Kasumi-1 (cell line): ENCODE results near the gene FBXL17.

Experiments
- DNase-seq, 2 experiments: peaks; one replicate each; lab custom pipeline; 2025; lab: John Stamatoyannopoulos, UW

The FBXL17 gene

GRCh38 chr5:107858788-107859187, 523.1 kb downstream of the FBXL17 start:
- no peak for DNase-seq

GRCh38 chr5:107858324-107858723, 523.6 kb downstream of the FBXL17 start:
- DNase-seq, result no peak

GRCh38 chr5:107857785-107858184, 524.1 kb downstream of the FBXL17 start:
- DNase-seq, result no peak

GRCh38 chr5:107855171-107855570, 526.7 kb downstream of the FBXL17 start:
- DNase-seq, result no peak

- DNase-seq, result no peak
Measured at GRCh38 chr5:107853696-107854095, 528.2 kb downstream of the FBXL17 start.

- no peak for DNase-seq
Measured at GRCh38 chr5:107853031-107853430, 528.9 kb downstream of the FBXL17 start.

- no peak for DNase-seq
Measured at GRCh38 chr5:107849118-107849517, 532.8 kb downstream of the FBXL17 start.

- no peak for DNase-seq
Measured at GRCh38 chr5:107840592-107840991, 541.3 kb downstream of the FBXL17 start.

- no peak for DNase-seq
Measured at GRCh38 chr5:107840161-107840560, 541.7 kb downstream of the FBXL17 start.

- no peak for DNase-seq
Measured at GRCh38 chr5:107835096-107835495, 546.8 kb downstream of the FBXL17 start.

- no peak for DNase-seq
Measured at GRCh38 chr5:107832746-107833145, 549.2 kb downstream of the FBXL17 start.

- DNase-seq, result no peak
Measured at GRCh38 chr5:107831612-107832395, 550.1 kb downstream of the FBXL17 start.

- DNase-seq, result no peak
Measured at GRCh38 chr5:107830750-107831149, 551.1 kb downstream of the FBXL17 start.

- DNase-seq, result no peak
Measured at GRCh38 chr5:107826311-107827000, 555.4 kb downstream of the FBXL17 start.

- no peak for DNase-seq
Measured at GRCh38 chr5:107824821-107825220, 557.1 kb downstream of the FBXL17 start.

- no peak for DNase-seq
Measured at GRCh38 chr5:107821288-107821687, 560.6 kb downstream of the FBXL17 start.

- DNase-seq, result no peak
Measured at GRCh38 chr5:107820429-107820828, 561.5 kb downstream of the FBXL17 start.

GRCh38 chr5:107817951-107818350, 563.9 kb downstream of the FBXL17 start:
- DNase-seq, result no peak

GRCh38 chr5:107817436-107817835, 564.5 kb downstream of the FBXL17 start:
- no peak for DNase-seq

GRCh38 chr5:107815109-107815508, 566.8 kb downstream of the FBXL17 start:
- no peak for DNase-seq

GRCh38 chr5:107814183-107814827, 567.6 kb downstream of the FBXL17 start:
- no peak for DNase-seq

- DNase-seq, result no peak
Measured at GRCh38 chr5:107813559-107813958, 568.3 kb downstream of the FBXL17 start.

GRCh38 chr5:107812570-107813141, 569.2 kb downstream of the FBXL17 start:
- DNase-seq, result peak; percentile 53 to 54
